ENCODE data around the gene ATM. TPM values are rescaled to one million over a fixed set of nuclear protein-coding genes. Genes with fewer than 3 reads are reported as not detected.
"Not testable (repeated sequence)": the region's sequence is repeated elsewhere in the genome, so short reads cannot be mapped to it uniquely, and the experiment has no call there.

The ATM gene
- total RNA-seq, 1 donor from 2014 or later: 33.3 TPM

GRCh38 chr11:108417551-108417950, 194.7 kb downstream of the ATM start:
- intact Hi-C loops (cut with micrococcal nuclease): loop anchor here (5.0 kb wide), 1 partner anchor 230 kb away; no protein-coding TSS in a partner anchor
- not testable (repeated sequence) for ATAC-seq
- DNase-seq: peak; percentile 58

Other genes with a start within 250 kb of the ATM start
- gene CUL5, start 214.2 kb upstream of the ATM start, total RNA-seq: 38.3 TPM
- gene ACAT1, start 101.5 kb upstream of the ATM start, total RNA-seq: 398 TPM
- 9.0 TPM for gene NPAT, start 429 bp upstream of the ATM start, total RNA-seq
- gene C11orf65, start 244.5 kb downstream of the ATM start, total RNA-seq: 0.69 TPM